ENCODE data around the gene PAN3.

DNA sequence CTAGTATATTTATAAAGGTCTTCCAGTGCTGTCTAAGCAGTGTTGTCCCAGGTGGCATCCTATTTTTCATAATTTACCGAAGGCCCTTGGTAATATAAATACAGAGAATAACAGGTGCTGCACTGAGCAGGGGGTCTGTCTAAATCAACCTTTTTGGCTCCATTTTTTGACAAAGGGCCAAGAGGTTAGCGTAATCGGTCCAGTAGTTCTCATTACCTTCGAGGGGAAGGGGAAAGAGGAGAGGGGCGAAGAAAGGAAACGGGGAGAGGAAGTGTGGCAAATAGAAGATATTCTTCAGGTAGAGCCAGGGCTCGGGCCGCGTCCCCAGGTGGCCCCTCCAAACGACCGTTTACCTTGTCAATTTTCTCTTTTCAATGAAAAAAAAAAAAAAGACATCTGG lies 749 bp upstream of the PAN3 start:
- TF ChIP-seq POLR2A (IDR thresholded peaks at IDR 0.05; ENCODE audit: low read length) = no peak
- TF ChIP-seq GATA1 (IDR thresholded peaks at IDR 0.05; ENCODE audit: low read depth, low read length) = no peak
